Thyroid gland (tissue), 4 donors: ENCODE measurements around the gene KCNH1. TPM values are rescaled to one million over a fixed set of nuclear protein-coding genes. Genes with fewer than 3 reads are reported as not detected.
A peak's percentile ranks its signal among the peaks of the same experiment; 100 is the strongest.

ENCODE experiments used
- DNase-seq, 2 donors: peaks; one replicate each; pipeline ENCODE4 v3.0.0-alpha.2; 2019
- H3K27ac ChIP-seq, 3 donors: fragments of 200-600 bp; sonication (generic); 1 replicate in 2 of 3; 2 replicates in 1 of 3; pipeline ENCODE4 v1.5.1; 2016 to 2019; ENCODE audit warnings: mild to moderate bottlenecking in 1 of 3, moderate library complexity in 1 of 3
- H3K27me3 ChIP-seq: fragments of 200-600 bp; sonication (generic); one replicate; pipeline ENCODE4 v1.5.1; 2019
- H3K36me3 ChIP-seq, 2 donors: fragments of 200-600 bp; sonication (generic); one replicate each; pipeline ENCODE4 v1.5.1; 2016 to 2019
- H3K4me1 ChIP-seq, 2 donors: fragments of 200-600 bp; sonication (generic); one replicate each; pipeline ENCODE4 v1.5.1; 2017 to 2019
- H3K4me3 ChIP-seq, 3 donors: fragments of 200-600 bp; sonication (generic); replicated peaks in 1 of 3; 1 replicate in 2 of 3; 2 replicates in 1 of 3; pipeline ENCODE4 v1.5.1; 2016; ENCODE audit warnings: mild to moderate bottlenecking in 1 of 3
- H3K9me3 ChIP-seq: fragments of 200-600 bp; sonication (generic); one replicate; pipeline ENCODE4 v1.5.1; 2017
- CTCF ChIP-seq, 6 experiments: fragments of 200-600 bp in 3 of 6; fragments of 450-650 bp in 3 of 6; sonication (generic) in 3 of 6; IDR thresholded peaks; one replicate each; pipeline ENCODE4 v1.5.1; 2016 to 2019; ENCODE audit warnings: antibody characterized with exemption in 6 of 6, mild to moderate bottlenecking in 2 of 6, inconsistent platforms in 1 of 6, moderate library complexity in 1 of 6
- POLR2A ChIP-seq, 2 donors: fragments of 450-650 bp; IDR thresholded peaks; one replicate each; pipeline ENCODE4 v1.6.1; 2017; ENCODE audit warnings: antibody characterized with exemption in 2 of 2, mild to moderate bottlenecking in 2 of 2, moderate library complexity in 1 of 2
- WGBS, 2 donors: methylation state at CpG; one replicate each; pipeline ENCODE4 v1.1.5; 2017; 5-methylcytosine and 5-hydroxymethylcytosine counted together
- intact Hi-C: fragments of 100-400 bp; cut with DNase I; formaldehyde crosslinking; loops from one replicate; pipeline ENCODE4 v1.15.1; 2023
- total RNA-seq, 4 donors: library from RNA; depleted of rRNA; stranded (reverse); fragments of >200 nt; gene quantifications; one replicate each; pipeline ENCODE4 v1.2.3, GENCODE V29; 2016

The KCNH1 gene
- total RNA-seq, 4 donors from 2014 or later: 1.3 TPM; not detected in 2

DNA sequence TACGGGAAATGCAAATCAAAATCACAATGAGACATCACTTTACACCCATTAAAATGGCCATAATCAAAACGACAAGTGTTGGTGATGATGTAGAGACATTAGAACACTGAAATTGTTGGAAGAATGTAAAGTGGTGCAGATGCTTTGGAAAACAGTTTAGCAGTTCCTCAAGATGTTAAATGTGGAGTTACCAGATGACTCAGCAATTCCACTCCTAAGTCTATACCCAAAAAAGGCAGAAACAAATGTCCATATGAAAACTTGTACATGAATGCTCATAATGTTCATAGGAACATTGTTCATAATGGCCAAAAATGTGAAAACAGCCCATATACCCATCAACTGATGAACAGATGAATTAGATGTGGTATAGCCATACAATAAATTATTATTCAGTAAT, 267.4 kb downstream of the KCNH1 start:
- 77 to 91% methylated on average over 2 of the region's 2 CpGs for WGBS, 2 donors
- intact Hi-C loops: no loop called here
- peaks cover 0 to 5% of the 10 kb centered on the region in 2 donors for H3K4me1 ChIP-seq
- no peak overlapping the region for H3K4me3 ChIP-seq
- H3K36me3 ChIP-seq: no peaks in the 10 kb centered on the region
- TF ChIP-seq POLR2A (IDR thresholded peaks at IDR 0.05) (no peak), CTCF (IDR thresholded peaks at IDR 0.05) (no peak)
- no peak for DNase-seq
- H3K9me3 ChIP-seq: no peaks in the 10 kb centered on the region
- H3K27me3 ChIP-seq: no peaks in the 10 kb centered on the region
- H3K27ac ChIP-seq: no peak overlapping the region

DNA sequence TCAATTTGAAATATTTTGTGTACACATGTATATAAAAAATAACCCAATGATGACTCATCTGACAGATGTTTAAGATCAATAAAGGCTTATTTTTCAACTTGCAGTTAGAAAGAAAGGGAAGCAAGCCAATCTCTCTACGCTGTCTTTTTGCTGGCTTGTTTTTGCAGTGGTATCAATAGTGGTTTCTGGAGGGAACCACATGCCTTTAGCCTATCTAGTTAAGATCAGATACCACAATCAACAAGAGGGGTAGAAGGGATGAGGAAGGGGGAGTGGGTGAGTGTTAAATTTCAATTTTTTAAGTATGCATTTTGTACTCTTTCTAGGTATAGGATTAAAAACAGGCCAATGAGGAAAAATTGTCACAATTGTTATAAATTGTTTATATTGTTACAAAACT, 276.2 kb downstream of the KCNH1 start:
- WGBS, 2 donors: 69 to 71% methylated on average over 1 of the region's 1 CpG
- DNase-seq: no peak
- intact Hi-C loops: no loop called here
- no peak overlapping the region for H3K27ac ChIP-seq
- TF ChIP-seq POLR2A (IDR thresholded peaks at IDR 0.05) (no peak), CTCF (IDR thresholded peaks at IDR 0.05) (no peak)
- peaks cover 6 to 7% of the 10 kb centered on the region in 2 donors for H3K4me1 ChIP-seq
- H3K9me3 ChIP-seq: no peaks in the 10 kb centered on the region
- H3K36me3 ChIP-seq: no peaks in the 10 kb centered on the region
- no peak overlapping the region for H3K4me3 ChIP-seq
- no peaks in the 10 kb centered on the region for H3K27me3 ChIP-seq

GRCh38 chr1:210857146-210857663, 276.7 kb downstream of the KCNH1 start:
- Histone ChIP-seq H3K27ac (no peak overlapping the region), H3K4me1 (peaks cover 11 to 12% of the 10 kb centered on the region in 2 donors), H3K4me3 (no peak overlapping the region), H3K9me3 (no peaks in the 10 kb centered on the region), H3K36me3 (no peaks in the 10 kb centered on the region), H3K27me3 (no peaks in the 10 kb centered on the region)
- DNase-seq: no peak
- intact Hi-C loops: no loop called here
- 84 to 86% methylated on average over 5 of the region's 5 CpGs for WGBS, 2 donors
- no peak for TF ChIP-seq CTCF (IDR thresholded peaks at IDR 0.05)
- no peak for TF ChIP-seq POLR2A (IDR thresholded peaks at IDR 0.05)

DNA sequence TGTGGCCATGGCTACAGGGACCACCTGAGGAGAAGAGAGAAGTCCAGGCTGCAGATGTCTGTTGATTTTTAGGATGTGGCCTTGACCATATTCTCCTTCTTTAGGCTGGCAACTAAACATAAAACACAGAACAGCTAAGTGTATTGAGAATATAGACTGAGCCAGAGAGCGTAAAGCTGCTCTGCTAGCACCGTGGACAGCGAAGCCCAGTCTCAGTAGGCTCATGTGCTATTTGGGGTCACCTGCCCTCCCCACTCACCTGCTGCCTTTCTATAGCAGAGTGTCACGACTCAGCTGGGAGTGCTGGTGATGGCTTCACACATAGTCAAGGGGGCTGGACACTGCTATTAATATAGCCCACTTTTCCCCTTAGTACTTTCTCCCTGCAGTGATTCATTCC, 278.5 kb downstream of the KCNH1 start:
- peaks cover 13 to 15% of the 10 kb centered on the region in 2 donors for H3K4me1 ChIP-seq
- 56 to 64% methylated on average over 4 of the region's 4 CpGs for WGBS, 2 donors
- no peaks in the 10 kb centered on the region for H3K27me3 ChIP-seq
- intact Hi-C loops: no loop called here
- DNase-seq: no peak
- TF ChIP-seq CTCF (IDR thresholded peaks at IDR 0.05): no peak
- no peaks in the 10 kb centered on the region for H3K36me3 ChIP-seq
- no peaks in the 10 kb centered on the region for H3K9me3 ChIP-seq
- no peak overlapping the region for H3K4me3 ChIP-seq
- no peak overlapping the region for H3K27ac ChIP-seq

- TF ChIP-seq POLR2A (IDR thresholded peaks at IDR 0.05): no peak
- TF ChIP-seq CTCF (IDR thresholded peaks at IDR 0.05): no peak
- no peaks in the 10 kb centered on the region for H3K9me3 ChIP-seq
- H3K27me3 ChIP-seq: no peaks in the 10 kb centered on the region
- DNase-seq: peak; percentile 61 to 72
- peak overlapping the region in 1 of 3 donors; percentile 28 for H3K27ac ChIP-seq
- peaks cover 13 to 15% of the 10 kb centered on the region in 2 donors for H3K4me1 ChIP-seq
- H3K36me3 ChIP-seq: no peaks in the 10 kb centered on the region
- intact Hi-C loops: no loop called here
- no peak overlapping the region for H3K4me3 ChIP-seq
Observed at GRCh38 chr1:210853276-210853675, 280.7 kb downstream of the KCNH1 start.
